Measurements from ENCODE around the gene RBM42. TPM values are rescaled to one million over a fixed set of nuclear protein-coding genes. Genes with fewer than 3 reads are reported as not detected.

Gene RBM42
- total RNA-seq, 1 donor from 2014 or later, result 76.0 TPM

- Mint-ChIP-seq H3K27me3 (peaks cover 14% of the 10 kb centered on the region), H3K27ac (no peak overlapping the region), H3K4me3 (ENCODE audit: low read depth) (no peak overlapping the region), H3K4me1 (ENCODE audit: low read depth) (peaks cover 5% of the 10 kb centered on the region), H3K9me3 (ENCODE audit: low read depth) (peaks cover 8% of the 10 kb centered on the region), H3K36me3 (ENCODE audit: insufficient read depth) (no peaks in the 10 kb centered on the region)
- no peak for DNase-seq (ENCODE audit: low spot score, unreplicated experiment)
- TF ChIP-seq, protein P1, sequence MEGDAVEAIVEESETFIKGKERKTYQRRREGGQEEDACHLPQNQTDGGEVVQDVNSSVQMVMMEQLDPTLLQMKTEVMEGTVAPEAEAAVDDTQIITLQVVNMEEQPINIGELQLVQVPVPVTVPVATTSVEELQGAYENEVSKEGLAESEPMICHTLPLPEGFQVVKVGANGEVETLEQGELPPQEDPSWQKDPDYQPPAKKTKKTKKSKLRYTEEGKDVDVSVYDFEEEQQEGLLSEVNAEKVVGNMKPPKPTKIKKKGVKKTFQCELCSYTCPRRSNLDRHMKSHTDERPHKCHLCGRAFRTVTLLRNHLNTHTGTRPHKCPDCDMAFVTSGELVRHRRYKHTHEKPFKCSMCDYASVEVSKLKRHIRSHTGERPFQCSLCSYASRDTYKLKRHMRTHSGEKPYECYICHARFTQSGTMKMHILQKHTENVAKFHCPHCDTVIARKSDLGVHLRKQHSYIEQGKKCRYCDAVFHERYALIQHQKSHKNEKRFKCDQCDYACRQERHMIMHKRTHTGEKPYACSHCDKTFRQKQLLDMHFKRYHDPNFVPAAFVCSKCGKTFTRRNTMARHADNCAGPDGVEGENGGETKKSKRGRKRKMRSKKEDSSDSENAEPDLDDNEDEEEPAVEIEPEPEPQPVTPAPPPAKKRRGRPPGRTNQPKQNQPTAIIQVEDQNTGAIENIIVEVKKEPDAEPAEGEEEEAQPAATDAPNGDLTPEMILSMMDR (IDR thresholded peaks at IDR 0.05; ENCODE audit: unreplicated experiment), result no peak
These were observed 21.2 kb upstream of the RBM42 start for GRCh38 chr19:35607661-35608060.

GRCh38 chr19:35608251-35608650 is 20.6 kb upstream of the RBM42 start:
- H3K9me3 Mint-ChIP-seq (ENCODE audit: low read depth), result peaks cover 8% of the 10 kb centered on the region
- TF ChIP-seq, protein P1 (IDR thresholded peaks at IDR 0.05; ENCODE audit: unreplicated experiment), result no peak
- no peak for DNase-seq (ENCODE audit: low spot score, unreplicated experiment)
- H3K4me3 Mint-ChIP-seq (ENCODE audit: low read depth), result no peak overlapping the region
- peaks cover 10% of the 10 kb centered on the region for H3K27me3 Mint-ChIP-seq
- H3K4me1 Mint-ChIP-seq (ENCODE audit: low read depth), result peaks cover 5% of the 10 kb centered on the region
- H3K36me3 Mint-ChIP-seq (ENCODE audit: insufficient read depth), result no peaks in the 10 kb centered on the region
- H3K27ac Mint-ChIP-seq, result no peak overlapping the region

DNA sequence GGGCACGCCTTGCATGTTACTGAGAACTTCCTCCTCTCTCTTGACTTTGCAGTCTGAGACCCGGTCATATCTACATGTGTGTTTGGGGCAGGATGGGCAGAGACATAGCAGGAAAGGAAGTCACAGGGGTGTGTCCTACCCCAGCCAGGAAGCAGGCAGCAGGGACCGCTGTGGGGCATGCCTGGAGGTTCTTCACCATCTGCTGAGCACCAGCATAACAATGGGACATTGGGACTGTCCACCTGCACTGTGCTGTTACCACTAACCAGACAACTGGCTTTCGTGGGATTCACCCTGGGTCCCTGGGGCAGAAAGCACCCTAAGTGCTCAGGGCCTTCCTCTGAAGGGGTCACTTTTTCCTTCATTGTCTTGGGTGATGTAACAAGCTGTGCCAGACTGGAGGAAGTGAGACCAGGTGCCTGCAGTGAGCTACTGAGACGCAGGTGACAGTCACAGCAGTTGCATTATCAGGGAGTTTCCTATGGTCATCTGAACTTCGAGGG is 18.9 kb upstream of the RBM42 start:
- TF ChIP-seq, protein P1 (IDR thresholded peaks at IDR 0.05; ENCODE audit: unreplicated experiment), result no peak
- no peaks in the 10 kb centered on the region for H3K36me3 Mint-ChIP-seq (ENCODE audit: insufficient read depth)
- H3K27me3 Mint-ChIP-seq, result peaks cover 7% of the 10 kb centered on the region
- DNase-seq (ENCODE audit: low spot score, unreplicated experiment), result no peak
- peaks cover under 1% of the 10 kb centered on the region for H3K4me1 Mint-ChIP-seq (ENCODE audit: low read depth)
- H3K9me3 Mint-ChIP-seq (ENCODE audit: low read depth), result peaks cover 8% of the 10 kb centered on the region
- no peak overlapping the region for H3K4me3 Mint-ChIP-seq (ENCODE audit: low read depth)
- H3K27ac Mint-ChIP-seq, result no peak overlapping the region

DNA sequence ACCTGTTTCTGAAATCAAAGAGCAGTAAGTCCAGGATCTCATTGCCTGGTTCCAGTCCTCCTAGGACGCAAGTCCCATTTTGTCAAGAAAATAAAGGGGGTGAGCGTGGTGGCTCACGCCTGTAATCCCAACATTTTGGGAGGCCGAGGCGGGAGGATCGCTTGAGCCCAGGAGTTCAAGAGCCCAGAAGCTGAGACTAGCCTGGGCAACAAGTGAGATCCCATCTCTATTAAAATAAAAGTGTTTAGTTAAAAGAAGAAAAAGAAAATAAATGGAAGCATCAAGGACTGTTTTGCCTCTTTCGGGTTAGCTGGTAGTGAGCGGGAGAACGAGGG is 16.6 kb upstream of the RBM42 start:
- Mint-ChIP-seq H3K4me1 (ENCODE audit: low read depth) (no peaks in the 10 kb centered on the region), H3K27me3 (peaks cover 7% of the 10 kb centered on the region), H3K36me3 (ENCODE audit: insufficient read depth) (no peaks in the 10 kb centered on the region), H3K9me3 (ENCODE audit: low read depth) (peaks cover 8% of the 10 kb centered on the region), H3K27ac (peak overlapping the region; percentile 89), H3K4me3 (ENCODE audit: low read depth) (peak overlapping the region; percentile 79)
- DNase-seq (ENCODE audit: low spot score, unreplicated experiment), result no peak
- TF ChIP-seq, protein P1 (IDR thresholded peaks at IDR 0.05; ENCODE audit: unreplicated experiment), result no peak

DNA sequence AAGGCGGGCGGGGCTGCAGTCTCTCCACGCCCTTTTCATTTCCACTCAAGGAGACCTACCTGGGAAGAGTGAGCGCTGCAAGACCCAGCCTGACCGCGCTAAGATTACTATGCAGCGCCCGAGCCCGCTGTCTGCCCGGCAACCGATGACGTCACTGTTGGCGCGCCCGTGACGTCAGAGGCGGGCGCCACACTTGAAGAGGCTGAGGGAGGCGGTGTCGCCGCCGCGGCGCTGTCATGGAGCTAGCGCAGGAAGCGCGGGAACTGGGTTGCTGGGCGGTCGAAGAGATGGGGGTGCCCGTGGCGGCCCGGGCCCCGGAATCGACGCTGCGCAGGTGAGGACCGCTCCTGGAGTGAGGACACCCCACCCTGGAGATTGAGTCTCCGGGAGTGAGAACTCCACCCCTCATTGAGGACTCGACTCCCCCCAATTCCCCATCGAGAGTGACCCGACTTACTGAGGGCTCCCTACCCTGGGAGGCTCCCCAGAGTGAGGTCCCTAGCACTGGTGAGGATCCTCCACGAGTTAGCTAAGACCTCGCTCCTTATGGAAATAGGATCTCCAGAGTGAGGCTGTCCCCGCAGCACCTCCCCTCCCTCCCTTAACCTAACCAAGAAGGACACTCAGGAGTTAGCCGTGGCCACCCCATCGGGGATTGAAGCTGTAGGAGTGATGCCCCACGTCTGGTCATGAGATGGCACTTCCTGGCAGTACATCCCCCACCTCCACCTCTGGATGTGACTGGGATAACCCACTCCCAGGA is 16.1 kb upstream of the RBM42 start, which contains the start of gene HAUS5:
HAUS5 (plus strand) TSS at position 177 of the 763 bp plus-strand sequence; CDS start at position 237, 60 bp downstream.
- H3K27me3 Mint-ChIP-seq, result peaks cover 7% of the 10 kb centered on the region
- H3K4me3 Mint-ChIP-seq (ENCODE audit: low read depth), result peak within 1 kb of the TSS; percentile 79
- peak within 1 kb of the TSS; percentile 89 for H3K27ac Mint-ChIP-seq
- peak; percentile 98 for DNase-seq (ENCODE audit: low spot score, unreplicated experiment)
- TF ChIP-seq, protein P1 (IDR thresholded peaks at IDR 0.05; ENCODE audit: unreplicated experiment), result no peak
- peaks cover 5% of the 10 kb centered on the region for H3K9me3 Mint-ChIP-seq (ENCODE audit: low read depth)
- H3K4me1 Mint-ChIP-seq (ENCODE audit: low read depth), result no peaks in the 10 kb centered on the region
- H3K36me3 Mint-ChIP-seq (ENCODE audit: insufficient read depth), result no peaks in the 10 kb centered on the region
